ENCODE results near the gene NIBAN1. TPM values are rescaled to one million over a fixed set of nuclear protein-coding genes. Genes with fewer than 3 reads are reported as not detected.

NIBAN1 gene
- total RNA-seq, 4 donors from 2014 or later: 23.8 to 146 (median 54.2) TPM

DNA sequence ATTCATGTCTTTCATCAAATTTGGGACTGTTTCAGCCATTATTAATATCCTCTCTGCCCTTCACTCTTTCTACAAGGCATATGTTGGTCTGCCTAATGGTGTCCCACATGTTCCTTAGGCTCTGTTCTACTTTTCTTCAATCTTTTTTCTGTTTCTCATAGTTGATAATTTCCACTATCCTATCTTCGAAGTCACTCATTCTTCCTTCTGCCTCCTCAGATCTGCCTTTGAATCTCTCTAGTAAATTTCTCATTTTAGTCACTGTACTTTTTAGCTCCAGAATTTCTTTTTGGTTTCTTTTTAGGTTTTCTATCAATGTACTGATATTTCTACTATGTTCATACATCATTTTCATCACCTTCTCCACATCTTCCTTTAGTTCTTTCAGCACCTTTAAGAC is 20.0 kb upstream of the NIBAN1 start:
- Histone ChIP-seq H3K4me1 (no peaks in the 10 kb centered on the region), H3K4me3 (no peak overlapping the region), H3K27ac (no peak overlapping the region), H3K9me3 (no peaks in the 10 kb centered on the region), H3K27me3 (no peaks in the 10 kb centered on the region), H3K36me3 (no peaks in the 10 kb centered on the region)
- no peak for DNase-seq
- 78 to 96% methylated on average over 1 of the region's 1 CpG for WGBS, 2 donors
- intact Hi-C loops (cut with DNase I): no loop called here
- TF ChIP-seq POLR2A (IDR thresholded peaks at IDR 0.05): no peak
- TF ChIP-seq, protein P1, sequence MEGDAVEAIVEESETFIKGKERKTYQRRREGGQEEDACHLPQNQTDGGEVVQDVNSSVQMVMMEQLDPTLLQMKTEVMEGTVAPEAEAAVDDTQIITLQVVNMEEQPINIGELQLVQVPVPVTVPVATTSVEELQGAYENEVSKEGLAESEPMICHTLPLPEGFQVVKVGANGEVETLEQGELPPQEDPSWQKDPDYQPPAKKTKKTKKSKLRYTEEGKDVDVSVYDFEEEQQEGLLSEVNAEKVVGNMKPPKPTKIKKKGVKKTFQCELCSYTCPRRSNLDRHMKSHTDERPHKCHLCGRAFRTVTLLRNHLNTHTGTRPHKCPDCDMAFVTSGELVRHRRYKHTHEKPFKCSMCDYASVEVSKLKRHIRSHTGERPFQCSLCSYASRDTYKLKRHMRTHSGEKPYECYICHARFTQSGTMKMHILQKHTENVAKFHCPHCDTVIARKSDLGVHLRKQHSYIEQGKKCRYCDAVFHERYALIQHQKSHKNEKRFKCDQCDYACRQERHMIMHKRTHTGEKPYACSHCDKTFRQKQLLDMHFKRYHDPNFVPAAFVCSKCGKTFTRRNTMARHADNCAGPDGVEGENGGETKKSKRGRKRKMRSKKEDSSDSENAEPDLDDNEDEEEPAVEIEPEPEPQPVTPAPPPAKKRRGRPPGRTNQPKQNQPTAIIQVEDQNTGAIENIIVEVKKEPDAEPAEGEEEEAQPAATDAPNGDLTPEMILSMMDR (IDR thresholded peaks at IDR 0.05): no peak

DNA sequence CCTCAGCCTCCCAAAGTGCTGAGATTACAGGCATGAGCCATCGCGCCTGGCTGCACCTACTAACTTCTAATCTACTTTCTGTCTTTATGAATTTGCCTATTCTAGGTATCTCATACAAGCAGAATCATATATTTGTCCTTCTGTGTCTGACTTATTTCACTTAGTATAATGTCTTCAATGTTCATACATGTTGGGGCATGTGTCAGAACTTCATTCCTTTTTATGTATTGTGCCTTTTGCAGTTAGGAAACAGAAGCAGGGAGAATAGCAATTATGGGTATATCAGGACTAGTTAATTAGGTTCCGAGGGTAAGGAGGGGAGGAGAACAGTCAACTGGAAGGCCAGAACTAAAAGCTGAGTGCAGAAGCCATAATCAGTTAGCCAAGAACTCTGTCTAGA is 18.0 kb upstream of the NIBAN1 start:
- WGBS, 2 donors: 56 to 60% methylated on average over 3 of the region's 3 CpGs
- no peaks in the 10 kb centered on the region for H3K27me3 ChIP-seq
- DNase-seq: no peak
- H3K27ac ChIP-seq: no peak overlapping the region
- intact Hi-C loops (cut with DNase I): no loop called here
- no peak overlapping the region for H3K4me3 ChIP-seq
- TF ChIP-seq, protein P1 (IDR thresholded peaks at IDR 0.05): no peak
- no peak for TF ChIP-seq POLR2A (IDR thresholded peaks at IDR 0.05)
- no peaks in the 10 kb centered on the region for H3K9me3 ChIP-seq
- no peaks in the 10 kb centered on the region for H3K4me1 ChIP-seq
- H3K36me3 ChIP-seq: no peaks in the 10 kb centered on the region

DNA sequence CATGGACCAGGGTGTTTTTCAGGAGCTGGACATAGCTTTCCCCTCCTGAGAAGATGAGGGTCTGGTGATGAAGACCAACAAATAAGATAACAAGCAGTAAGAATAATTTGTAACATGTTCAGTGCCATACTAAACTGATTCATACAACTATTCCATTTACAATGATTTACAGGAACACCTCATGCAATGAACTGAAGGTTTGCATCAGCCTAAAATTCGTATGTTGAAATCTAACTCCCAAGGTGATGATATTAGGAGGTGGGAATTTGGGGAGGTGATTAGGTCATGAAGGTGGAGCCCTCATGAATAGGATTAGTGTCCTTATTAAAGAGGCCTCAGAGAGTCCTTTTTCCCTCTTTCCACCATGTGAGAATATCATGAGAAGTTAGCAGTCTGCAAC is 15.9 kb upstream of the NIBAN1 start:
- WGBS, 2 donors: 63 to 64% methylated on average over 1 of the region's 1 CpG
- no peaks in the 10 kb centered on the region for H3K4me1 ChIP-seq
- no peak overlapping the region for H3K27ac ChIP-seq
- intact Hi-C loops (cut with DNase I): no loop called here
- DNase-seq: no peak
- H3K9me3 ChIP-seq: no peaks in the 10 kb centered on the region
- no peaks in the 10 kb centered on the region for H3K36me3 ChIP-seq
- no peaks in the 10 kb centered on the region for H3K27me3 ChIP-seq
- no peak overlapping the region for H3K4me3 ChIP-seq
- no peak for TF ChIP-seq POLR2A (IDR thresholded peaks at IDR 0.05)
- TF ChIP-seq, protein P1 (IDR thresholded peaks at IDR 0.05): no peak

DNA sequence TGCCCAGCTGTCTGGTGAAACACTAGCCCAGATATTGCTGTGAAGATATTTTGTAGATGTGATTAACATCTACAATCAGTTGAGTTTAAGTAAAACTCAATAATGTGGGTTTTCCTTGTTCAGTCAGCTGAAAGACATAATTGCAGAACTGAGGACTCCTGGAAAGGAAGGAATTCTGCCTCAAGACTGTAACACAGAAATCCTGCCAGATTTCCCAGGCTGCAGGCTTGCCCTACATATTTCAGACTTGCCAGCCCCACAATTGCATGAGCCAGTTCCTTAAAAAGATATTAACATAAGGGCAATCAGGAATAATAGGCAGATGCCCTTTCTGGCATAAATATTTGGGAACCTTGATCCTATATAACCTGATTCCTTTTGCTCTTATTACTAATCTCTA is 14.2 kb upstream of the NIBAN1 start:
- Histone ChIP-seq H3K27ac (no peak overlapping the region), H3K4me3 (no peak overlapping the region), H3K4me1 (no peaks in the 10 kb centered on the region), H3K9me3 (no peaks in the 10 kb centered on the region), H3K27me3 (no peaks in the 10 kb centered on the region), H3K36me3 (no peaks in the 10 kb centered on the region)
- intact Hi-C loops (cut with DNase I): no loop called here
- no peak for TF ChIP-seq POLR2A (IDR thresholded peaks at IDR 0.05)
- TF ChIP-seq, protein P1 (IDR thresholded peaks at IDR 0.05): no peak
- no peak for DNase-seq

DNA sequence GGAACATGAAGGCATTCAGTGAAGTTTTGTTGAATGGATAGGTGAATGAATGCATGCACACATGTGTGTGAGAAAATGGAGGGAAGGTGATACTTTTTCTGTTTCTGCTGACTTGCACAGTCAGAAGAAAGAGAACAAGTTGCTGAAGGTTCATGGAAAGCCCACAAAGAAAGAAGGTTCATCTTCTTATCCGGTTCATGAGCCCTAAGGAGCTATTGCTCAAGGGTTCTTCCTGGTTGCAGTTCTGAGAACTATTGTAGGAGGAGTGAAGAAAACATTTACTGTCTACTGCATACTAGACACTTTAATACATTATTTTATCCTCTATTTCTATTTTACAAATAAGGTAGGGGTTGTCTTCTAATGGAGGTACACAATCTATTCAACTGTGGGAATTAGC is 13.4 kb upstream of the NIBAN1 start:
- H3K4me1 ChIP-seq: no peaks in the 10 kb centered on the region
- H3K4me3 ChIP-seq: no peak overlapping the region
- H3K27me3 ChIP-seq: no peaks in the 10 kb centered on the region
- TF ChIP-seq, protein P1 (IDR thresholded peaks at IDR 0.05): no peak
- TF ChIP-seq POLR2A (IDR thresholded peaks at IDR 0.05): no peak
- H3K27ac ChIP-seq: no peak overlapping the region
- no peak for DNase-seq
- intact Hi-C loops (cut with DNase I): no loop called here
- no peaks in the 10 kb centered on the region for H3K36me3 ChIP-seq
- WGBS, 2 donors: 48 to 71% methylated on average over 1 of the region's 1 CpG
- H3K9me3 ChIP-seq: no peaks in the 10 kb centered on the region

Data from esophagus squamous epithelium (tissue), 5 donors.